Tibial nerve (tissue), 4 donors: ENCODE measurements around the gene CTNNB1. TPM values are rescaled to one million over a fixed set of nuclear protein-coding genes. Genes with fewer than 3 reads are reported as not detected.
"Not testable (repeated sequence)": the region's sequence is repeated elsewhere in the genome, so short reads cannot be mapped to it uniquely, and the experiment has no call there.

Experiments used
- DNase-seq, 2 donors: peaks; one replicate each; pipeline ENCODE4 v3.0.0-alpha.2; 2019; ENCODE audit warnings: low spot score in 2 of 2
- H3K27ac ChIP-seq, 4 donors: fragments of 200-600 bp; sonication (generic) in 3 of 4; one replicate each; pipeline ENCODE4 v1.5.1; 2017 to 2019; ENCODE audit warnings: mild to moderate bottlenecking in 1 of 4
- H3K27me3 ChIP-seq, 2 donors: fragments of 200-600 bp; sonication (generic) in 1 of 2; one replicate each; pipeline versions ENCODE4 v1.5.1 to v1.6.0; 2017 to 2019
- H3K36me3 ChIP-seq, 3 donors: fragments of 200-600 bp; sonication (generic); one replicate each; pipeline ENCODE4 v1.5.1; 2018 to 2019
- H3K4me1 ChIP-seq, 4 donors: fragments of 200-600 bp; sonication (generic) in 3 of 4; one replicate each; pipeline ENCODE4 v1.5.1; 2017 to 2019
- H3K4me3 ChIP-seq, 4 donors: fragments of 200-600 bp; sonication (generic) in 3 of 4; one replicate each; pipeline ENCODE4 v1.5.1; 2017 to 2019; ENCODE audit warnings: mild to moderate bottlenecking in 1 of 4, moderate library complexity in 1 of 4
- H3K9me3 ChIP-seq, 4 donors: fragments of 200-600 bp; sonication (generic) in 3 of 4; one replicate each; pipeline ENCODE4 v1.5.1; 2017 to 2019
- CTCF ChIP-seq, 5 experiments: fragments of 200-600 bp in 3 of 5; fragments of 450-650 bp in 2 of 5; sonication (generic) in 3 of 5; IDR thresholded peaks; one replicate each; pipeline ENCODE4 v1.5.1; 2016 to 2019; ENCODE audit warnings: antibody characterized with exemption in 5 of 5, mild to moderate bottlenecking in 3 of 5, moderate library complexity in 2 of 5
- EP300 ChIP-seq, 2 donors: sonication (generic); formaldehyde crosslinking; IDR thresholded peaks; one replicate each; pipeline ENCODE4 v1.6.1; 2017; ENCODE audit warnings: antibody characterized with exemption in 2 of 2, mild to moderate bottlenecking in 1 of 2
- POLR2A ChIP-seq, 2 donors: fragments of 450-650 bp; IDR thresholded peaks; one replicate each; pipeline ENCODE4 v1.6.1; 2017; ENCODE audit warnings: antibody characterized with exemption in 2 of 2, mild to moderate bottlenecking in 2 of 2, moderate library complexity in 2 of 2
- WGBS, 2 donors: methylation state at CpG; one replicate each; pipeline ENCODE4 v1.1.5; 2018; 5-methylcytosine and 5-hydroxymethylcytosine counted together
- total RNA-seq, 4 donors: library from RNA; depleted of rRNA; stranded (reverse); fragments of >200 nt; gene quantifications; one replicate each; pipeline ENCODE4 v1.1.0, GENCODE V29; 2016

CTNNB1 gene
- total RNA-seq, 4 donors from 2014 or later = 411 to 548 (median 505) TPM

- TF ChIP-seq POLR2A (IDR thresholded peaks at IDR 0.05) (no peak), EP300 (IDR thresholded peaks at IDR 0.05) (no peak), CTCF (IDR thresholded peaks at IDR 0.05) (no peak)
- H3K4me1 ChIP-seq = no peaks in the 10 kb centered on the region
Measured at GRCh38 chr3:41274944-41275668, 75.8 kb downstream of the CTNNB1 start.

GRCh38 chr3:41276191-41276590, 76.9 kb downstream of the CTNNB1 start:
- Histone ChIP-seq H3K27me3 (no peaks in the 10 kb centered on the region), H3K27ac (no peak overlapping the region), H3K9me3 (peaks cover 0 to 17% (median 2%) of the 10 kb centered on the region in 4 donors), H3K36me3 (no peaks in the 10 kb centered on the region), H3K4me3 (no peak overlapping the region), H3K4me1 (no peaks in the 10 kb centered on the region)
- TF ChIP-seq POLR2A (IDR thresholded peaks at IDR 0.05) (no peak), EP300 (IDR thresholded peaks at IDR 0.05) (no peak), CTCF (IDR thresholded peaks at IDR 0.05) (no peak)
- 47 to 62% methylated on average over 4 of the region's 4 CpGs for WGBS, 2 donors
- no peak for DNase-seq

More at GRCh38 chr3:41274944-41275668, 75.8 kb downstream of the CTNNB1 start:
- Histone ChIP-seq H3K9me3 (peaks cover 0 to 17% (median 2%) of the 10 kb centered on the region in 4 donors), H3K27ac (no peak overlapping the region), H3K36me3 (no peaks in the 10 kb centered on the region), H3K4me3 (no peak overlapping the region), H3K27me3 (no peaks in the 10 kb centered on the region)
- DNase-seq = no peak

- no peak for TF ChIP-seq CTCF (IDR thresholded peaks at IDR 0.05)
- no peak for TF ChIP-seq POLR2A (IDR thresholded peaks at IDR 0.05)
- TF ChIP-seq EP300 (IDR thresholded peaks at IDR 0.05) = no peak
- no peaks in the 10 kb centered on the region for H3K27me3 ChIP-seq
- H3K36me3 ChIP-seq = no peaks in the 10 kb centered on the region
- 67 to 75% methylated on average over 15 to 16 of the region's 16 CpGs for WGBS, 2 donors
- H3K4me1 ChIP-seq = no peaks in the 10 kb centered on the region
- no peak overlapping the region for H3K27ac ChIP-seq
- peaks cover 0 to 9% (median 0%) of the 10 kb centered on the region in 4 donors for H3K9me3 ChIP-seq
- H3K4me3 ChIP-seq = no peak overlapping the region
- no peak for DNase-seq
Measured at GRCh38 chr3:41277790-41278465, 78.6 kb downstream of the CTNNB1 start.

- not testable (repeated sequence) for DNase-seq, H3K36me3 ChIP-seq, H3K27me3 ChIP-seq, H3K4me3 ChIP-seq, H3K27ac ChIP-seq, H3K4me1 ChIP-seq
- WGBS, 2 donors = 92 to 96% methylated on average over 3 of the region's 3 CpGs
- H3K9me3 ChIP-seq = peaks cover 0 to 11% (median 0%) of the 10 kb centered on the region in 4 donors
Measured at GRCh38 chr3:41284934-41285333, 85.6 kb downstream of the CTNNB1 start.

- TF ChIP-seq EP300 (IDR thresholded peaks at IDR 0.05) = no peak
- no peaks in the 10 kb centered on the region for H3K4me1 ChIP-seq
Measured at GRCh38 chr3:41286305-41286704, 87.0 kb downstream of the CTNNB1 start.

GRCh38 chr3:41288785-41289184, 89.5 kb downstream of the CTNNB1 start:
- Histone ChIP-seq H3K4me1 (no peaks in the 10 kb centered on the region), H3K4me3 (no peak overlapping the region), H3K36me3 (no peaks in the 10 kb centered on the region), H3K9me3 (no peaks in the 10 kb centered on the region), H3K27me3 (no peaks in the 10 kb centered on the region), H3K27ac (no peak overlapping the region)
- no peak for DNase-seq
- no peak for TF ChIP-seq CTCF (IDR thresholded peaks at IDR 0.05)
- no peak for TF ChIP-seq EP300 (IDR thresholded peaks at IDR 0.05)
- no peak for TF ChIP-seq POLR2A (IDR thresholded peaks at IDR 0.05)
- WGBS, 2 donors = 83 to 89% methylated on average over 8 of the region's 8 CpGs

More at GRCh38 chr3:41286305-41286704, 87.0 kb downstream of the CTNNB1 start:
- Histone ChIP-seq H3K9me3 (peaks cover 0 to 11% (median 0%) of the 10 kb centered on the region in 4 donors), H3K27ac (no peak overlapping the region), H3K36me3 (no peaks in the 10 kb centered on the region), H3K27me3 (no peaks in the 10 kb centered on the region), H3K4me3 (no peak overlapping the region)
- WGBS, 2 donors = 84 to 86% methylated on average over 6 of the region's 6 CpGs
- DNase-seq = no peak
